Measurements from ENCODE around the gene THRA. TPM values are rescaled to one million over a fixed set of nuclear protein-coding genes. Genes with fewer than 3 reads are reported as not detected.

Gene THRA
- polyA plus RNA-seq, 1 experiment = 25.2 TPM

GRCh38 chr17:40086150-40087044, 23.6 kb downstream of the THRA start:
- Histone ChIP-seq H3K27ac (ENCODE audit: low read depth, low read length) (no peak overlapping the region), H3K4me3 (ENCODE audit: low read depth, low read length) (no peak overlapping the region), H3K9me3 (ENCODE audit: control insufficient read depth, insufficient read depth, low read length) (no peaks in the 10 kb centered on the region; the same call in 1 of the 2 replicates), H3K27me3 (ENCODE audit: control insufficient read depth, insufficient read depth, low read length) (no peaks in the 10 kb centered on the region)
- TF ChIP-seq CTCF (IDR thresholded peaks at IDR 0.05; ENCODE audit: low read depth, low read length) = peak; percentile 81
- no peak for DNase-seq (ENCODE audit: low read depth, low spot score)
- ChIA-PET CTCF (interaction anchor here (0.6 to 3.9 kb wide), 25 partner anchors 11 to 128 kb away, joined by 3 to 58 read pairs (median 4); partner anchors contain the start of genes CSF3, MED24, NR1D1 and THRA), POLR2A (interaction anchor here (0.7 to 1.3 kb wide), 4 partner anchors 13 to 52 kb away, joined by 3 to 8 read pairs (median 4); partner anchors contain the start of gene NR1D1)

GRCh38 chr17:40087049-40087794, 24.5 kb downstream of the THRA start:
- H3K4me3 ChIP-seq (ENCODE audit: low read depth, low read length) = no peak overlapping the region
- no peak for TF ChIP-seq CTCF (IDR thresholded peaks at IDR 0.05; ENCODE audit: low read depth, low read length)
- no peak overlapping the region for H3K27ac ChIP-seq (ENCODE audit: low read depth, low read length)
- no peaks in the 10 kb centered on the region for H3K27me3 ChIP-seq (ENCODE audit: control insufficient read depth, insufficient read depth, low read length)
- no peaks in the 10 kb centered on the region; the same call in 1 of the 2 replicates for H3K9me3 ChIP-seq (ENCODE audit: control insufficient read depth, insufficient read depth, low read length)
- ChIA-PET CTCF (interaction anchor here (0.9 to 3.9 kb wide), 9 partner anchors 10 to 129 kb away, joined by 3 to 58 read pairs (median 8); partner anchors contain the start of gene CSF3), POLR2A (interaction anchor here (1.0 to 1.3 kb wide), 2 partner anchors 12 to 49 kb away, joined by 3 read pairs; no protein-coding TSS in a partner anchor)
- DNase-seq (ENCODE audit: low read depth, low spot score) = no peak

- peak overlapping the region; percentile 11 for H3K27ac ChIP-seq (ENCODE audit: low read depth, low read length)
- no peaks in the 10 kb centered on the region; the same call in 1 of the 2 replicates for H3K9me3 ChIP-seq (ENCODE audit: control insufficient read depth, insufficient read depth, low read length)
- no peak for DNase-seq (ENCODE audit: low read depth, low spot score)
- H3K4me3 ChIP-seq (ENCODE audit: low read depth, low read length) = no peak overlapping the region
- POLR2A ChIA-PET = no interaction called here
- no peak for TF ChIP-seq CTCF (IDR thresholded peaks at IDR 0.05; ENCODE audit: low read depth, low read length)
- CTCF ChIA-PET = no interaction called here
- H3K27me3 ChIP-seq (ENCODE audit: control insufficient read depth, insufficient read depth, low read length) = no peaks in the 10 kb centered on the region
Observed at GRCh38 chr17:40087903-40088718, 25.3 kb downstream of the THRA start.

- CTCF ChIA-PET = interaction anchor here (2.2 kb wide), 1 partner anchor 14 kb away, joined by 10 read pairs; no protein-coding TSS in a partner anchor
- POLR2A ChIA-PET = interaction anchor here (1.4 kb wide), 1 partner anchor 10 kb away, joined by 4 read pairs; no protein-coding TSS in a partner anchor
Observed at GRCh38 chr17:40089077-40089895, 26.5 kb downstream of the THRA start.

More at GRCh38 chr17:40089077-40089895, 26.5 kb downstream of the THRA start:
- no peak for DNase-seq (ENCODE audit: low read depth, low spot score)
- no peak for TF ChIP-seq CTCF (IDR thresholded peaks at IDR 0.05; ENCODE audit: low read depth, low read length)
- no peaks in the 10 kb centered on the region for H3K27me3 ChIP-seq (ENCODE audit: control insufficient read depth, insufficient read depth, low read length)
- no peak overlapping the region for H3K27ac ChIP-seq (ENCODE audit: low read depth, low read length)
- no peak overlapping the region for H3K4me3 ChIP-seq (ENCODE audit: low read depth, low read length)
- H3K9me3 ChIP-seq (ENCODE audit: control insufficient read depth, insufficient read depth, low read length) = no peaks in the 10 kb centered on the region; the same call in 1 of the 2 replicates

Data from AG04450 (cell line).